ENCODE data around the gene PTK6. TPM values are rescaled to one million over a fixed set of nuclear protein-coding genes. Genes with fewer than 3 reads are reported as not detected.
"Not testable (repeated sequence)": the region's sequence is repeated elsewhere in the genome, so short reads cannot be mapped to it uniquely, and the experiment has no call there.

Gene PTK6
- total RNA-seq, 3 donors from 2014 or later, result 0.16 to 2.3 (median 0.88) TPM

DNA sequence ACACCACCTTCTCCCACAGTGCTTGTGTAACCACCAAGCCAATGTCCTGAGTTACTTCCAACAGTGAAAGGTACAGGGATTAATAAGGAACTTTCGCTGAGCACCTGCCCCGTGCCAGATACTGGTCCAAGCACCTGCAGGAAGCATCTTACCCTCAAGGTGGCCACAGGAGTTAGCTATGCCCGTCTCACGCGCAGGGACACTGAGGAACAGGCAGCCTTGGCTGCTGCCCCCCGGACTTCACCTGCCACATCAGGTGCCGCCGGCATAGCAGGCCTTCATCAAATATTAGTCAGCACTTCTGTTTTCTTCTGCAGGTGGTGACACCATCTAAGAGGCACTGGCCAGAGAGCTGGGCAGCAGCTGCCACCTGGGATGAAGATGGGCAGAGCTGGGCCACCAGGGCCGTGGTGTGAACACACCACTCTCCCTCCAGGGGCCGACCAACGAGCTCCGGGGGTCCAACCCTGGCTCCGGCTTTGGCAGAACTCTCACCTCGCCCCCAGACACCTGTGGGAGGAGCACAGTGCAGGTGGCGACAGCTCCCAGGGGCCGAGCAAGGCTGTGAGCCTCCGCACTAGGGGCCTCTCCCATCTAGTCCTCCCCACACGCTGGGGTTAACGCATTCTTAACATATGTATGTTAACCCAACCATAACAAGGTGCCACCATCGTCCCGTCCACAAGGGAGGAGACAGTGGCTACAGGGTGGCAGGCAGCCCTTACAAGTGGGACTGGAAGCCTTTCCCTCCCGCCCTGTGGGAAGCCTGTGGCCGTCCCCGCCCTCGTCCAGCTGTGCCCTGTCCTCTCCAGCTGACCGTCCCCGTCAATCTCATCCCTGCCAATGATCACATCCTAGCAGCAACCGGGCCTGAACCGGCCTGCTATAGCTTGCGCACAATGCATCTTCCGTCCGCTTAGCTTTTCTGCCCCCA, 19.5 kb downstream of the PTK6 start:
- DNase-seq (ENCODE audit: low spot score in 2 of 2), result no peak
- TF ChIP-seq, protein P1, sequence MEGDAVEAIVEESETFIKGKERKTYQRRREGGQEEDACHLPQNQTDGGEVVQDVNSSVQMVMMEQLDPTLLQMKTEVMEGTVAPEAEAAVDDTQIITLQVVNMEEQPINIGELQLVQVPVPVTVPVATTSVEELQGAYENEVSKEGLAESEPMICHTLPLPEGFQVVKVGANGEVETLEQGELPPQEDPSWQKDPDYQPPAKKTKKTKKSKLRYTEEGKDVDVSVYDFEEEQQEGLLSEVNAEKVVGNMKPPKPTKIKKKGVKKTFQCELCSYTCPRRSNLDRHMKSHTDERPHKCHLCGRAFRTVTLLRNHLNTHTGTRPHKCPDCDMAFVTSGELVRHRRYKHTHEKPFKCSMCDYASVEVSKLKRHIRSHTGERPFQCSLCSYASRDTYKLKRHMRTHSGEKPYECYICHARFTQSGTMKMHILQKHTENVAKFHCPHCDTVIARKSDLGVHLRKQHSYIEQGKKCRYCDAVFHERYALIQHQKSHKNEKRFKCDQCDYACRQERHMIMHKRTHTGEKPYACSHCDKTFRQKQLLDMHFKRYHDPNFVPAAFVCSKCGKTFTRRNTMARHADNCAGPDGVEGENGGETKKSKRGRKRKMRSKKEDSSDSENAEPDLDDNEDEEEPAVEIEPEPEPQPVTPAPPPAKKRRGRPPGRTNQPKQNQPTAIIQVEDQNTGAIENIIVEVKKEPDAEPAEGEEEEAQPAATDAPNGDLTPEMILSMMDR (IDR thresholded peaks at IDR 0.05), result no peak
- TF ChIP-seq POLR2A (IDR thresholded peaks at IDR 0.05) (no peak), POLR2AphosphoS5 (IDR thresholded peaks at IDR 0.05) (no peak)
- intact Hi-C loops (cut with DNase I; ENCODE audit: low total_unique reads), result no loop called here

DNA sequence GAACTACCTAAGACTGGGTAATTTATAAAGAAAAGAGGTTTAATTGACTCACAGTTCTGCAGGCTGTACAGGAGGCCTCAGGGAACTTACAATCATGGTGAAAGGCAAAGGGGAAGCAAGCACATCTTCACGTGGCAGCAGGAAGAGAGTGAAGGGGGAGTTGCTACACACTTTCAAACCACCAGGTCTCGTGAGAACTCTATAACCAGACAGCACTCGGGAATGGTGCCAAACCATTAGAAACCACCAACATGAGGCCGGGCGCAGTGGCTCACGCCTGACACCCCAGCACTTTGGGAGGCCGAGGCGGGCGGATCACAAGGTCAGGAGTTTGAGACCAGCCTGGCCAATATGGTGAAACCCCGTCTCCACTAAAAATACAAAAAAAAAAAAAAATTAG, 22.7 kb downstream of the PTK6 start:
- intact Hi-C loops (cut with DNase I; ENCODE audit: low total_unique reads), result not testable (repeated sequence)

More for the DNA sequence above, 19.5 kb downstream of the PTK6 start:
- no peaks in the 10 kb centered on the region for H3K9me3 ChIP-seq
- H3K4me3 ChIP-seq, result no peak overlapping the region
- H3K36me3 ChIP-seq, result no peaks in the 10 kb centered on the region
- no peaks in the 10 kb centered on the region for H3K27me3 ChIP-seq
- H3K27ac ChIP-seq, result no peak overlapping the region
- peaks cover 0 to 11% of the 10 kb centered on the region in 2 donors for H3K4me1 ChIP-seq

DNA sequence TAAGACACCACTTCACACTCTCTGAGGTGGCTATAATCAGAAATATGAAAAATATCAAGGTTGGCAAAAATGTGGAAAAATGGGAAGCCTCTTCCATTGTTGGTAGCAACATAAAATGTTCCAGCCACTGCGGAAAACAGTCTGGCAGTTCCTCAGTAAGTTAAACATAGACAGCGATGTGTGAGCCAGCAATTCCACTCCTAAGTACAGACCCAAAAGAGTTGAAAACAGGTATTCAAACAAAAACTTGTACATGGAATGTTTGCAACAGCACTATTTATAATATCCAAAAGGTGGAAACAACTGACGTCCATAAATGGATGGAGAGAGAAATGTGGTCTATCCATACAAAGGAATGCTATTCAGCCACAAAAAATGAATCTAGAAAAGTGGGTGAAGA, 24.0 kb downstream of the PTK6 start:
- peaks cover 0 to 12% of the 10 kb centered on the region in 2 donors for H3K27me3 ChIP-seq
- no peak for DNase-seq (ENCODE audit: low spot score in 2 of 2)
- H3K4me1 ChIP-seq, result no peaks in the 10 kb centered on the region
- TF ChIP-seq POLR2A (IDR thresholded peaks at IDR 0.05) (no peak), POLR2AphosphoS5 (IDR thresholded peaks at IDR 0.05) (no peak)
- TF ChIP-seq, protein P1 (IDR thresholded peaks at IDR 0.05), result no peak
- no peak overlapping the region for H3K27ac ChIP-seq
- no peak overlapping the region for H3K4me3 ChIP-seq
- no peaks in the 10 kb centered on the region for H3K36me3 ChIP-seq
- H3K9me3 ChIP-seq, result no peaks in the 10 kb centered on the region
- intact Hi-C loops (cut with DNase I; ENCODE audit: low total_unique reads), result no loop called here

More for the DNA sequence above, 22.7 kb downstream of the PTK6 start:
- not testable (repeated sequence) for H3K36me3 ChIP-seq; DNase-seq (ENCODE audit: low spot score in 2 of 2); H3K4me1 ChIP-seq; H3K9me3 ChIP-seq; H3K4me3 ChIP-seq; H3K27me3 ChIP-seq; H3K27ac ChIP-seq

DNA sequence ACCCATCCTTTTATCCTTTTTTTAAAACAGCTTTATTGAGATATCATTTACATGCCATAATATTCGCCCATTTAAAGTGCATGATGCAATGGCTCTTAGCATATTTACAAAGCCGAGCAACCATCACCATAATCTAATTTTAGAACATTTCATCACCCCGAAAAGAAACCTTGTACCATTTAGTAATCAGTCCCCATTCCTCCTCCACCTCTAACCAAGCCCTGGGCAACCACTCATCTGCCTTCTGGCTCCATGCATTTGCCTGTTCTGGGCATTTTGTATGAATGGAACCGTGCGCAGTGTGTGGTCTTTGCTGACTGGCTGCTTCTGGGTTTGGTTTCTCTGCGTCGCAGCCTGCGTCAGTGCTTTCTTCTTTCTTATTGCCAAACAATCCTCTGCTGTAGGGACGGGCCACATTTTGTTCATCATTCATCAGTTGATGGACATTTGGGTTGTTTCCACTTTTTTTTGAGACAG, 28.1 kb downstream of the PTK6 start:
- TF ChIP-seq POLR2A (IDR thresholded peaks at IDR 0.05), result no peak
- TF ChIP-seq, protein P1 (IDR thresholded peaks at IDR 0.05), result no peak
- no peak for TF ChIP-seq POLR2AphosphoS5 (IDR thresholded peaks at IDR 0.05)
- intact Hi-C loops (cut with DNase I; ENCODE audit: low total_unique reads), result no loop called here
- Histone ChIP-seq H3K36me3 (no peaks in the 10 kb centered on the region), H3K4me1 (no peaks in the 10 kb centered on the region), H3K9me3 (peaks cover 18% of the 10 kb centered on the region in 2 donors), H3K27ac (no peak overlapping the region), H3K4me3 (no peak overlapping the region), H3K27me3 (peaks cover 0 to 34% of the 10 kb centered on the region in 2 donors)
- DNase-seq (ENCODE audit: low spot score in 2 of 2), result no peak

DNA sequence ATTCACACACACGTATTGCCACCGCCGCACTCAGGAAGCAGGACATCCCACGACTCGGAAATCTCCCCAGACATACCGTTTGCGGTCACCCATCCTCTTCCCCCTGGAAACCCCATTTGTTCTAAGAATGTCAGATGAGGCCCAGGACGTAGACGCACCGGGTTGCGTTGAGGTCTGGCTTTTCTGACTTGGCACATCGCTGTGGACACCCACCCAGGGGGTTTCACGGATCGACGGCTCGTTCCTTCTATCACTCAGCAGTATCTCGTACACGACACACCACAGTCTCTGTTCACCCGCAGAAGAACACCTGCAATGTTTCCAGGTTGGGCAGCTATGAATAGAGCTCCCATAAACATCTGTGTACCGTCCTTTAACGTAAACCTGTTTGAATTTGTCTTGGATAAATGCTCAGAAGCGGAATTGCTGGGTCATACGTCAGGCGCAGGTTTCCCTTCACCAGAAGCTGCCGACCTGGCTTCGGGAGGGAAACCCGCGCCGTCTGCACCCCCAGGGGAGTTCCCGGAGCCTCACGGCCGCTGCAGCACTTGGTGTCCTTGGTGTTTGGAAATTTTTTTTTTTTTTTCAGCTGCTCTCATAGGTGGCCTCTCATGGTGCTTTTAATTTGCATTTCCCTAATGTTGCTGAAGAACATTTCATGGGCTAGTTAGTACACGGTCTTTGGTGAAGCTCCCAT, 29.0 kb downstream of the PTK6 start:
- no peak overlapping the region for H3K27ac ChIP-seq

More for the DNA sequence above, 29.0 kb downstream of the PTK6 start:
- Histone ChIP-seq H3K4me1 (no peaks in the 10 kb centered on the region), H3K9me3 (peaks cover 18 to 24% of the 10 kb centered on the region in 2 donors), H3K27me3 (peaks cover 0 to 38% of the 10 kb centered on the region in 2 donors), H3K36me3 (no peaks in the 10 kb centered on the region), H3K4me3 (no peak overlapping the region)
- intact Hi-C loops (cut with DNase I; ENCODE audit: low total_unique reads), result no loop called here
- no peak for DNase-seq (ENCODE audit: low spot score in 2 of 2)
- TF ChIP-seq, protein P1 (IDR thresholded peaks at IDR 0.05), result no peak
- TF ChIP-seq POLR2AphosphoS5 (IDR thresholded peaks at IDR 0.05) (no peak), POLR2A (IDR thresholded peaks at IDR 0.05) (no peak)

Measured in breast epithelium (tissue), 4 donors.